GM12872 (cell line): ENCODE data around the gene PMFBP1.

Experiments used
- TF ChIP-seq, protein P1 (sequence below): IDR thresholded peaks from 3 replicates; pipeline ENCODE4 v1.5.1; 2011; ENCODE audit warnings: low read depth, mild to moderate bottlenecking, low read length, moderate library complexity; ENCODE audit not compliant: insufficient read depth

The PMFBP1 gene

DNA sequence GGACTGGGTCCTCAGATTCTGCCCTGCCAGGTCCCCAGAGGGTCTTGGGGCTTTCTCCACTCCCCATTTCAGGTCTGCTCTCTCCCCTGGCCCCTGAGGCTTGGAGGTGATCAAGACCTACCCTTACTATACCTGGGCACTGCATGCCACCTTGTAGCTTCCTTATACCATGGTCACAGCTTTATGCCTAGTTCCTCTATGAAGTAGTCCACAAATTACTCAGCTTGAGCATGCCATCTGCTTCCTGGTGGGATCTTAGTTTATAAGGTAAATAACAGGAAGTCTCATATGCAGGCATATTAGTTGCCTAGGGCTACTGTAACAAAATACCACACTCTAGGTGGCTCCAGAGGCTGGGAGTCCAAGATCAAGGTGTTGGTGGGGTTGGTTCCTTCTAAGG lies 11.0 kb upstream of the PMFBP1 start:
- TF ChIP-seq, protein P1, sequence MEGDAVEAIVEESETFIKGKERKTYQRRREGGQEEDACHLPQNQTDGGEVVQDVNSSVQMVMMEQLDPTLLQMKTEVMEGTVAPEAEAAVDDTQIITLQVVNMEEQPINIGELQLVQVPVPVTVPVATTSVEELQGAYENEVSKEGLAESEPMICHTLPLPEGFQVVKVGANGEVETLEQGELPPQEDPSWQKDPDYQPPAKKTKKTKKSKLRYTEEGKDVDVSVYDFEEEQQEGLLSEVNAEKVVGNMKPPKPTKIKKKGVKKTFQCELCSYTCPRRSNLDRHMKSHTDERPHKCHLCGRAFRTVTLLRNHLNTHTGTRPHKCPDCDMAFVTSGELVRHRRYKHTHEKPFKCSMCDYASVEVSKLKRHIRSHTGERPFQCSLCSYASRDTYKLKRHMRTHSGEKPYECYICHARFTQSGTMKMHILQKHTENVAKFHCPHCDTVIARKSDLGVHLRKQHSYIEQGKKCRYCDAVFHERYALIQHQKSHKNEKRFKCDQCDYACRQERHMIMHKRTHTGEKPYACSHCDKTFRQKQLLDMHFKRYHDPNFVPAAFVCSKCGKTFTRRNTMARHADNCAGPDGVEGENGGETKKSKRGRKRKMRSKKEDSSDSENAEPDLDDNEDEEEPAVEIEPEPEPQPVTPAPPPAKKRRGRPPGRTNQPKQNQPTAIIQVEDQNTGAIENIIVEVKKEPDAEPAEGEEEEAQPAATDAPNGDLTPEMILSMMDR, result no peak

DNA sequence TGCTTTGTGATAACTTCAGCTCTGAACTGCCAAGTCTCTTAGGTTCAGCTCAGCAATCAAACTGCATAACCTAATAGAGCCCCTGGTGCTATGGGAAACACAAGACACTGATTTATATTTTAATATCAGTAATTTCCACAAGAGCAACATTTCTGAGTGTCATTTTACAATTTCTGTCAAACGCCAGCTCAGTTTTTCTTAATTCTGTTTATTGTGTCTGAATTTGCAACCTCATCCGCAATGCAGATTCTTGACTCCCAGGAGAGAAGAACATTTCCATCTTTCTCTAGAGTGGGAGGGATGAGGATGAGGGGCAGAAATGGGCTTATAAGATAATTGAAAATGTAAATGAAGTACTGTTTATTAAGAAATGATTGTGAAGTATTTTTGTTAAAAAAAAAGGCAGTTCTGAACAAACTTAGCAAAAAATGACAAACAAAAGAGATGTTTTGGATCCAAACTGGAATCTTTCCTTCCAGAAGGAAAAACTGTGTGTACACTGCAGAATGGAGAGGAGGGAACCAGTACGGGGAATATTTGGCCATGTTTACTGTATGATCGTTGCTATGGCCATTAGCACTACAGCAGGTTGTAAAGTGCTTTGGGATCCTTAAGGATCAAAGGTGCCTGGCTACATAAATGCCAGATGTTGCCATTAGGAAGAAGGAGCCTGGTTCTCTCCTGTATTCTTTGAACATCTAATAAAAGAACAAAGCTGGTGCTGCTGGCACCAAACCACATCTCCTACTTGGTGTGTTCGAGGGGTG lies 7.4 kb upstream of the PMFBP1 start:
- TF ChIP-seq, protein P1, result no peak

DNA sequence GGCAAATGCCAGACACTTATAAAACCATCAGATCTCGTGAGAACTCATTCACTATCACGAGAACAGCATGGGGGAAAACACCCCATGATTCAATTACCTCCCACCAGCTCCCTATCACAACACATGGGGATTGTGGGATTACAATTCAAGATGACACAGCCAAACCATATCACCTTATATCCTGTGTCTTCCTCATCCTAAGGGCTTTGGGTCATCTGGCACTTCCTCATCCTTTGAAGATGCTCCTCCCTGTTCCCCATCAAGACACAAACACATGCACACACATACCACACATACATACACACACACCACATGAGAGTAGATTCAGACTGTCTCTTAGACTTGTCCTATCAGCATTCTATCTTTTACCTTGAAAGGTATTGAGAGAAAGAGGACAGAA lies 2.8 kb upstream of the PMFBP1 start:
- TF ChIP-seq, protein P1, result no peak

DNA sequence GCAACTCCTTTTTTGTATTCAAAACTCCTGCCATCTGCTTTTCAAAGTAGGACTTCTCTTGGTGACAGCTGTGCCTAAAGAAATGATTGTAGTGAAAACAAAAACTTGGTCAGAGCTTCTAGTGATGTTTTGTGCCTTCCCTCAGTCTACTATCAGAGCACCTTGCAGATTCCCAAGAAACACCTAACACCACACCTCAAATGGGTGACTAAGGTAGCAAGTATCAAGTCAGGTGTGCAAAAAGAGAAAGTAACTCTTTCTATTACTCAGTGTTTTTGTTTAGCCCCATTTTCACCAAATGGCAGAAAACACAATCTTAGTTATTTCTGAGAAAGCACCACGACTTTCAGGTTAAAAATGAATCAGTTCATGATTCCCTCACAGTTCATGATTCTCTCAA lies 2.0 kb upstream of the PMFBP1 start:
- TF ChIP-seq, protein P1, result no peak

DNA sequence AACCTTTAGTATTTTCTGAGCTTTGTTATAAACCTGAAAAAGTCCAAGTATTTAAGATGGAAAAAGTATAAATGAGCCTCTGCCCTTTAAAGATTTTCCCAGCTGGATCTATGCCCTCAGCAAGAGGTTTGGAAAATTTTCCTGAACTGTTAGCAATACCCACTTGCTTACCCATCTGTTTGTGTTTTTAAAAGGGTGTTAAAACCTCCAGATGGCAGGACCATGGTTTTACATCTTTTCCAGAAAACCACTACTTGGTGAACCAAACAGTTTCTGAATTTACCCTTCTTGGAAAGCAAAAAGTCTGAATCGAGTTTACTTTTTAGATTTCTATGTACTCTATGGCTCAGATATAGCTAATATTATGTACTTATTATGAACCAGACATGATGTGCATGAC lies 719 bp downstream of the PMFBP1 start:
- TF ChIP-seq, protein P1, result no peak

DNA sequence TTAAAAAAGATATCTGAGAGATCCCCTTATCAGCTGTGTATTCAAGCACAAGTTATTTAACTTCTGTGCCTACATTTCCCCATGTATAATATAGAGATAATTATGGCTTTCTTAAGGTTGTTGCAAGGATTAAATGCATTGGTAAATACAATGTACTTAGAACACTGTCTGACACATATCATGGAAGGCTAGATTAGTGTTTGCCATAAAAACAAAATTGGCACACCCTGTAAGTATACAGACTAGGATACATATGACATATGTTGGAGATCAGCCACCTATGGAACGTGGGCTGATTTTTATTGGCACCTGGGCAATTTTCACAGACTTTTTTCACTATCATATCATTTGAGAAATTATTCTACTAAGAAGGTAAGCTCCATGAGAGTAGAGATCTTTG lies 2.2 kb downstream of the PMFBP1 start:
- TF ChIP-seq, protein P1, result no peak

DNA sequence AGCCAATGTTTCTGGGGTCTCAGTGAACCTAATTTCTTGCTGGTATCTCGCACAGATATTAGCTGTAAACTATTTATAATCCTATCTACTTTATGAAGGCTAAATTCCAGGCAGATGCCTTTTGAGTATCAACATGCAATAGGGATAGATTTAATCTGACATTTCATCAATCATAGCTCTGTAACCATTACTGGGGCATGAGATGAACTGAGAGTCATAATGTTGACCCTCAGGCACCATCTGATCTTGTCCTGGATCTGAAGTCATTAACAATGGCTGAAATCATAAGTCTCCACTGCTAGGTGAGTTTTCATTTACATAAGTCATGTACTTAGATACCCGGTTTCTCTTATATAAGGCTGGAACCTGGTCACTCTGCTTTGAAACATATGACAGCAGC lies 3.6 kb downstream of the PMFBP1 start:
- TF ChIP-seq, protein P1, result no peak
